A549 treated with GW870086 at 1 μM for 4 hours (cell line): ENCODE results near the gene DLGAP5. TPM values are rescaled to one million over a fixed set of nuclear protein-coding genes. Genes with fewer than 3 reads are reported as not detected.

ENCODE experiments used
- total RNA-seq: library from RNA; stranded (reverse); fragments of 200-300 nt; extraction: Qiagen RNA extraction; gene quantifications from 5 replicates; pipeline ENCODE4 v1.2.3, GENCODE V29; 2022; ENCODE audit warnings: low read depth

The DLGAP5 gene, protein sequence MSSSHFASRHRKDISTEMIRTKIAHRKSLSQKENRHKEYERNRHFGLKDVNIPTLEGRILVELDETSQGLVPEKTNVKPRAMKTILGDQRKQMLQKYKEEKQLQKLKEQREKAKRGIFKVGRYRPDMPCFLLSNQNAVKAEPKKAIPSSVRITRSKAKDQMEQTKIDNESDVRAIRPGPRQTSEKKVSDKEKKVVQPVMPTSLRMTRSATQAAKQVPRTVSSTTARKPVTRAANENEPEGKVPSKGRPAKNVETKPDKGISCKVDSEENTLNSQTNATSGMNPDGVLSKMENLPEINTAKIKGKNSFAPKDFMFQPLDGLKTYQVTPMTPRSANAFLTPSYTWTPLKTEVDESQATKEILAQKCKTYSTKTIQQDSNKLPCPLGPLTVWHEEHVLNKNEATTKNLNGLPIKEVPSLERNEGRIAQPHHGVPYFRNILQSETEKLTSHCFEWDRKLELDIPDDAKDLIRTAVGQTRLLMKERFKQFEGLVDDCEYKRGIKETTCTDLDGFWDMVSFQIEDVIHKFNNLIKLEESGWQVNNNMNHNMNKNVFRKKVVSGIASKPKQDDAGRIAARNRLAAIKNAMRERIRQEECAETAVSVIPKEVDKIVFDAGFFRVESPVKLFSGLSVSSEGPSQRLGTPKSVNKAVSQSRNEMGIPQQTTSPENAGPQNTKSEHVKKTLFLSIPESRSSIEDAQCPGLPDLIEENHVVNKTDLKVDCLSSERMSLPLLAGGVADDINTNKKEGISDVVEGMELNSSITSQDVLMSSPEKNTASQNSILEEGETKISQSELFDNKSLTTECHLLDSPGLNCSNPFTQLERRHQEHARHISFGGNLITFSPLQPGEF
- total RNA-seq = 24.6 to 38.0 TPM (median 31.4 TPM) in 5 replicates

DNA sequence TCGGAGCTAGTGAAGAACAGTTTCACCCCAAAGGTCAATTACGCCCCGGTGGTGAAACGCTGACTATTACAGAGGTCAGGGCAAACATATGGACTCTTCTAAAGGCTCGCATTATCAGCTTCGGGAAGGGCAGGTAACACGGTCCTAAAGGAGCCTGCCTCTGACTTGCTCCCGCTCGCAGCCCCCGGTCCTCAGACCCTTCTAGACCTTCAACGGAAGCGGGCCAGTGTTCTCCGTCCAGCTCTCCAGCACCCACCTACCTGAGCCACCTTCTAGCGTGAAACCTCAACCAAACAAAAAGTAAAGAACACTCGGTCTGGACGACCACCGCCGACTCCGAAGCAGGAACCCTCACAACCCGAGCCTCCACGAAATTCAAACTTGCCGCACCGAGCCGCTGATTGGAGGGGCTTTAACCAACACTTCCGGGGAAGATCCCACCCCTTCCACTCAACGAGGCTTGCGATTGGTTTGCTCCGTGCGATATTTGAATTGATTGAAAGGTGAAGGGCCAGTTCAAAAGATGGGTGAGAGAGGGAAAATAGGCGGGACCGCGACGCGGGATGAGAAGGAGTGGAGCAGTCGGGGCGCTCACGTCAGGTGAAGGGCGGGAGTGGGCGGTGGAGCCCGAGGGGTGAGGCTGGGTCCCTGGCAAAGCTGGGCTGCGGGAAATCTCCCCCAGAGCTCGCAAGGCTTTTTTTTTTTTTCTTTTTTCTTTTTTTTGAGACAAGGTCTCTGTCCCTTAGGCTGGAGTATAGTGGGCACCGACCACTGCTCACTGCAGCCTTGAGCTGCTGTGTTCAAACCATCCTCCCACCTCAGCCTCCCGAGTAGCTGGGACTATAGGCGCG lies at the start of gene DLGAP5:
DLGAP5 (minus strand) TSS at position 383 of the 851 bp plus-strand sequence. CDS start 2,406 bp downstream, outside the sequence.

DNA sequence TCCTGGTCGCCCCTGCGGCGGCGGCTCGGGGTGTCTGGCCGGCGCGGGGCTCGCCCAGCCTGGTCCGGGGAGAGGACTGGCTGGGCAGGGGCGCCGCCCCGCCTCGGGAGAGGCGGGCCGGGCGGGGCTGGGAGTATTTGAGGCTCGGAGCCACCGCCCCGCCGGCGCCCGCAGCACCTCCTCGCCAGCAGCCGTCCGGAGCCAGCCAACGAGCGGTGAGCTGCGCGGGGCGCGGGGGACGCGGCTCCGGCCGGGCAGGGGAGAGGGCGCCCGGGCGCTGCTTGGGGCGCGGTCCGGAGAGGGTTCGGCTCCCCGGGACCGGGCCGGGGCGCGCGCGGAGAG lies 62.3 kb downstream of the DLGAP5 start, which contains the start of gene LGALS3:
LGALS3 (plus strand) TSS at position 167 of the 342 bp plus-strand sequence. CDS start 8,122 bp downstream, outside the sequence.

Other genes starting within 250 kb of the DLGAP5 start
- gene WDHD1, start 164.5 kb downstream of the DLGAP5 start, total RNA-seq = 9.2 to 13.7 TPM (median 11.0 TPM) in 5 replicates
- gene SOCS4, start 164.3 kb downstream of the DLGAP5 start, total RNA-seq = 7.4 to 10.3 TPM (median 9.4 TPM) in 5 replicates
- gene MAPK1IP1L, start 139.9 kb downstream of the DLGAP5 start, total RNA-seq = 95.9 to 110 TPM (median 105 TPM) in 5 replicates
- 166 to 192 TPM (median 170 TPM) in 5 replicates for gene LGALS3, start 62.3 kb downstream of the DLGAP5 start, total RNA-seq
- gene FBXO34, start 79.8 kb upstream of the DLGAP5 start, total RNA-seq = 10.9 to 15.9 TPM (median 15.0 TPM) in 5 replicates
- 4.4 to 5.8 TPM (median 5.4 TPM) in 5 replicates for gene ATG14, start 220.2 kb upstream of the DLGAP5 start, total RNA-seq
- not detected in 5 replicates for gene TBPL2, start 249.0 kb upstream of the DLGAP5 start, total RNA-seq